Measurements from ENCODE around the gene RPS6KL1.

Gene RPS6KL1

DNA sequence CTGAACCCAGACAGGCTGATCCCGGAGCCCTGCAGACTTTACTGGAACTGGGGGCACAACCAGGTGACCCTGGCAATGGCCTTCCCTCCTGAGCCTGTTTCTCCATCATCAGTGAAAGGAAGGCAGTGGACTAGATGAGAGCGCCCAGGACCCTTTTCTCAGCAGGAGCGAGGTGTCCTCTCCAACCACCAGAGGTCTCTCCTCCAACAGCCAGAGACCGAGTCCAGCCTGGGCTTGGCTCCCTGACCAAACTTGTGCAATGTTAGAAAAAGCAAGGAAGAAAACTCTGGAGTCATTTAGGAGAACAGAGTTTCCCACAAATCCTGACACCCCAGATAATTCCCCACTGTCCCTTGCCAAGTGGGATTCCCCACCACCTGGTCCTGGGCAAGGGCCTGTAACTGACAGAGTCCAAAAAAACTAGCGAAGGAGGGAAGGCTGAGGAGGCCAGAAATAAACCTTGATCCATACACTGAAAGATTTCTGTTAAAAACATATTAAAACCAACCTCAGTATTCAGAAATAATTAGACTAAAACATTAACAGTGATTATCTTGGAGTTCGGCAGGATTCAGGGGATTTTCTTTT, 9.0 kb downstream of the RPS6KL1 start:
- peak overlapping the region; percentile 54 for H3K27ac ChIP-seq (ENCODE audit: low read depth, low read length)
- peaks cover 18 to 44% (median 36%) of the 10 kb centered on the region in 5 donors for H3K4me1 ChIP-seq (ENCODE audit: control insufficient read depth in 5 of 5, insufficient read depth in 5 of 5, low read length in 5 of 5)
- peaks cover 0 to under 1% (median 0%) of the 10 kb centered on the region in 5 donors for H3K36me3 ChIP-seq (ENCODE audit: control insufficient read depth in 5 of 5, insufficient read depth in 5 of 5, low read length in 5 of 5)
- no peaks in the 10 kb centered on the region for H3K27me3 ChIP-seq (ENCODE audit: control insufficient read depth in 5 of 5, insufficient read depth in 4 of 5, low read length in 5 of 5)
- H3K9ac ChIP-seq (ENCODE audit: low read length in 5 of 5): peak overlapping the region in 3 of 5 donors; percentile 30 to 43 (median 42)
- H3K4me3 ChIP-seq (ENCODE audit: low read depth in 1 of 5, low read length in 5 of 5): no peak overlapping the region
- no peaks in the 10 kb centered on the region for H3K9me3 ChIP-seq (ENCODE audit: control insufficient read depth in 5 of 5, low read length in 5 of 5)

DNA sequence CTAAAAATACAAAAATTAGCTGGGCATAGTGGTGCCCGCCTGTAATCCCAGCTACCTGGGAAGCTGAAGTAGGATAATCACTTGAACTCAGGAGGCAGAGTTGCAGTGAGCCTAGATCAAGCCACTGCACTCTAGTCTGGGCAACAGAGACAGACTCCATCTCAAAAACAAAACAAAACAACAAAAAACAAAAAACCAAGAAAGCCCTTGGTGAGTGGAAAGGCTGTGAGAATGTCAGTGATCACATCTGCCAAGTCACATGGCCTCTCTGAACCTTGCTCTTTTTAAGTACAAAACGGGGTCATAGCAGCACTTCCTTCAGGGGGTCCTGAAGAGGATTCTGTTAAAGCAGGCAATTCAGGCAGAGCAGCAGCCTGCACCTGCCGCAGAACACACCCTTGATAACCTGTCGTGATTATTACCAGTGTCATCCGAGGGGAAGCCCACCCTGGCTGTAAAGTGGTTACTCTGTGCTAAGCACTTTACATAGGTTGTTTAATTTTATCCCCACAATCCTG, 9.6 kb downstream of the RPS6KL1 start:
- Histone ChIP-seq H3K4me1 (ENCODE audit: control insufficient read depth in 5 of 5, insufficient read depth in 5 of 5, low read length in 5 of 5) (peaks cover 18 to 42% (median 34%) of the 10 kb centered on the region in 5 donors), H3K4me3 (ENCODE audit: low read depth in 1 of 5, low read length in 5 of 5) (no peak overlapping the region), H3K9me3 (ENCODE audit: control insufficient read depth in 5 of 5, low read length in 5 of 5) (no peaks in the 10 kb centered on the region), H3K36me3 (ENCODE audit: control insufficient read depth in 5 of 5, insufficient read depth in 5 of 5, low read length in 5 of 5) (no peaks in the 10 kb centered on the region), H3K27ac (ENCODE audit: low read depth, low read length) (no peak overlapping the region), H3K9ac (ENCODE audit: low read length in 5 of 5) (peak overlapping the region in 1 of 5 donors; percentile 27), H3K27me3 (ENCODE audit: control insufficient read depth in 5 of 5, insufficient read depth in 4 of 5, low read length in 5 of 5) (no peaks in the 10 kb centered on the region)

DNA sequence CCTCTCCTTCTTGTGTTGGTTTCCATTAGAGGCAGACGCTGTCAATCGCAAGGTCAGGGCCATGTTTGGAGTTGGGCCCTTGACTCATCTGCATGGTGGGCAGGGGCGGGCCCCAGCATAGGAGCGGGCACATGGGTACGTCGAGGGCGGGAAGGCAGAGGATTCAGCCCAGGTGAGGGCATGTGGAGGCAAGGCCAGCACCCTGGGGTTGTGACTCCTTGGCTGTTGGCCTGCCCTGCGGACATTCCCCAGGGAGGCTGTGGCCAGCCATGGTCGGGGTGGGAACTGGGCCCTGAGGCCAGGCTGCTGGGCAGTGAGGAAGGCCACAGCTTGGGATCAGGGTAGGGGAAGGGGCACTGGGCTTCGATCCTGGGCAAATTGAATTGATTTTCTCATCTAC, 10.3 kb downstream of the RPS6KL1 start:
- Histone ChIP-seq H3K9ac (ENCODE audit: low read length in 5 of 5) (no peak overlapping the region), H3K9me3 (ENCODE audit: control insufficient read depth in 5 of 5, low read length in 5 of 5) (no peaks in the 10 kb centered on the region), H3K36me3 (ENCODE audit: control insufficient read depth in 5 of 5, insufficient read depth in 5 of 5, low read length in 5 of 5) (no peaks in the 10 kb centered on the region), H3K4me3 (ENCODE audit: low read depth in 1 of 5, low read length in 5 of 5) (no peak overlapping the region), H3K27me3 (ENCODE audit: control insufficient read depth in 5 of 5, insufficient read depth in 4 of 5, low read length in 5 of 5) (no peaks in the 10 kb centered on the region), H3K4me1 (ENCODE audit: control insufficient read depth in 5 of 5, insufficient read depth in 5 of 5, low read length in 5 of 5) (peaks cover 13 to 41% (median 33%) of the 10 kb centered on the region in 5 donors), H3K27ac (ENCODE audit: low read depth, low read length) (no peak overlapping the region)

DNA sequence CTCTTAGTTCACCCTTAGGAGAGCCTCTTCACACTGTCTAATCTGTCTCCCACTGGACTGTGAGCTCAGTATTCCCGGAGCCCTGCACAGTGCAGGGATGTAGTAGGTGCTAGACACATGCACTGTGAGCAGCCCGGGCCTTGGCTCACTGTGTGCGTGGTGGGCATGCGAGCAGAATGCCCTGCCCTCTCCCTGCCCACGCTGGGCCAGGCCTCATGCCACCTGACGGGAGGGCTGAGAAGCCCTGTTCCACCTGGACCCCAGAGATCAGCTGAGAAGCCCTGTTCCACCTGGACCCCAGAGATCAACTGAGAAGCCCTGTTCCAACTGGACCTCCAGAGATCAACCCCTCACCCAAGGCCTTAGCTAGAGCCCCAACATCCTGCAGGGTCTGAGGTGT, 10.9 kb downstream of the RPS6KL1 start:
- Histone ChIP-seq H3K36me3 (ENCODE audit: control insufficient read depth in 5 of 5, insufficient read depth in 5 of 5, low read length in 5 of 5) (no peaks in the 10 kb centered on the region), H3K4me1 (ENCODE audit: control insufficient read depth in 5 of 5, insufficient read depth in 5 of 5, low read length in 5 of 5) (peaks cover 9 to 41% (median 33%) of the 10 kb centered on the region in 5 donors)

DNA sequence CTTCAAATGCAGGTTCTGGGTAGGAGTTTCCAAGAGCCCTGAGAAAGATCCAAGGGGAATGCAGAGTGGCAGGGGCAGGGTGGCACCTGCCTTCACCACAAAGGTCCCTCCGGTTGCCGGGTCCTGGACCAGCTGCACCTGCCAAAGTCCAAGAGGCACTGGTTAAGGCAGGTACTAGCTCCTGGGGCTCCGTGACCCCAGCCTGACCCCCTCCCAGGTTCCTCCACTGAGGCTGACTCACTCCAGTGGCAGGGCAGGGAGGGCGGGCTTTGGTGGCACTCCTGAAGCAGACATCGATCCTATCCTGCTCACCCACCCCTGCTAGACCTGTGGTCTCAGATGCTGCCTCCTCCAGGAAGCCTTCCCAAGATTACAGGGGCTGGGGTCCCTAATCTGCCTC, 11.4 kb downstream of the RPS6KL1 start:
- Histone ChIP-seq H3K4me3 (ENCODE audit: low read depth in 1 of 5, low read length in 5 of 5) (no peak overlapping the region), H3K27me3 (ENCODE audit: control insufficient read depth in 5 of 5, insufficient read depth in 4 of 5, low read length in 5 of 5) (no peaks in the 10 kb centered on the region), H3K9ac (ENCODE audit: low read length in 5 of 5) (no peak overlapping the region), H3K9me3 (ENCODE audit: control insufficient read depth in 5 of 5, low read length in 5 of 5) (no peaks in the 10 kb centered on the region), H3K27ac (ENCODE audit: low read depth, low read length) (no peak overlapping the region), H3K4me1 (ENCODE audit: control insufficient read depth in 5 of 5, insufficient read depth in 5 of 5, low read length in 5 of 5) (peaks cover 7 to 41% (median 33%) of the 10 kb centered on the region in 5 donors), H3K36me3 (ENCODE audit: control insufficient read depth in 5 of 5, insufficient read depth in 5 of 5, low read length in 5 of 5) (no peaks in the 10 kb centered on the region)

More for the DNA sequence above, 10.9 kb downstream of the RPS6KL1 start:
- H3K4me3 ChIP-seq (ENCODE audit: low read depth in 1 of 5, low read length in 5 of 5): no peak overlapping the region
- no peak overlapping the region for H3K9ac ChIP-seq (ENCODE audit: low read length in 5 of 5)
- no peaks in the 10 kb centered on the region for H3K27me3 ChIP-seq (ENCODE audit: control insufficient read depth in 5 of 5, insufficient read depth in 4 of 5, low read length in 5 of 5)
- H3K27ac ChIP-seq (ENCODE audit: low read depth, low read length): no peak overlapping the region
- H3K9me3 ChIP-seq (ENCODE audit: control insufficient read depth in 5 of 5, low read length in 5 of 5): no peaks in the 10 kb centered on the region

DNA sequence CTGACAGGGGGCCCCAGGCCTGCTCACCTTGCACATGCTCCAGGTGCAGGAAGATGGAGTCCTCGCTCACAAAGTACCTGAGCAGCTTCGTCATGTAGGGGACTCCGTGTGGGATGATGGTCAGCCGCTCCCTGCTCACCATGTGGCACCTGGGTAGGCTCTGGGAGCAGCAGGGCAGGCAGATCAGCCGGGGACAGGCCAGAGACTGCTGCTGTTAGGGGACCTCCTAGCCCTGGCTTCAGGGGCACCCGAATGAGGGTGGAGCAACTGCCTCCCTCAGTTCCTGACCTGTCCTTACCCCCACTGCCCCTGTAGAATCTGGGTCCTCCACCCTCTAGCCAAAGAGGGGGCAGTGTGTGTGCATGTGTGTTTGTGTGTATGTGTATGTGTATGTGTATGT, 11.8 kb downstream of the RPS6KL1 start:
- H3K4me1 ChIP-seq (ENCODE audit: control insufficient read depth in 5 of 5, insufficient read depth in 5 of 5, low read length in 5 of 5): peaks cover 6 to 39% (median 33%) of the 10 kb centered on the region in 5 donors

DNA sequence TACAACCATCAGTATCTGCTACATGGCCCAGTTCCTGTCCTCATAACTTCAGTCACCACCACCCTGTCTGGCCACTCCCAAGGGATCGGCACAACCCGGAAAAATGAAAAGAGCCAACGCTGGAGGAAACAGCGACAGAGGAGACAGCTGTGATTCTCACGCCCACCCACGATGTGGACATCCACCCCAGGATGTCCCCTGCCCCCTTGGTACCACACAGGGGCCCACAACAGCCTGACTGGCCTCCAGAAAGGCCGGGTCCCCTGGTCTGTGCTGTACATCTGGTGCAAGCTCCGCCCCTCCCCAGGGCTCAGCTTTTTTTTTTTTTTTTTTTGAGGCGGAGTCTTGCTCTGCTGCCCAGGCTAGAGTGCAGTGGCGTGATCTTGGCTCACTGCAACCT, 12.5 kb downstream of the RPS6KL1 start:
- H3K36me3 ChIP-seq (ENCODE audit: control insufficient read depth in 5 of 5, insufficient read depth in 5 of 5, low read length in 5 of 5): peaks cover 0 to 3% (median 0%) of the 10 kb centered on the region in 5 donors
- no peak overlapping the region for H3K4me3 ChIP-seq (ENCODE audit: low read depth in 1 of 5, low read length in 5 of 5)
- H3K27ac ChIP-seq (ENCODE audit: low read depth, low read length): no peak overlapping the region
- peaks cover 6 to 38% (median 32%) of the 10 kb centered on the region in 5 donors for H3K4me1 ChIP-seq (ENCODE audit: control insufficient read depth in 5 of 5, insufficient read depth in 5 of 5, low read length in 5 of 5)
- H3K9ac ChIP-seq (ENCODE audit: low read length in 5 of 5): no peak overlapping the region
- no peaks in the 10 kb centered on the region for H3K27me3 ChIP-seq (ENCODE audit: control insufficient read depth in 5 of 5, insufficient read depth in 4 of 5, low read length in 5 of 5)
- H3K9me3 ChIP-seq (ENCODE audit: control insufficient read depth in 5 of 5, low read length in 5 of 5): no peaks in the 10 kb centered on the region

More for the DNA sequence above, 11.8 kb downstream of the RPS6KL1 start:
- Histone ChIP-seq H3K4me3 (ENCODE audit: low read depth in 1 of 5, low read length in 5 of 5) (no peak overlapping the region), H3K27me3 (ENCODE audit: control insufficient read depth in 5 of 5, insufficient read depth in 4 of 5, low read length in 5 of 5) (no peaks in the 10 kb centered on the region), H3K9ac (ENCODE audit: low read length in 5 of 5) (no peak overlapping the region), H3K9me3 (ENCODE audit: control insufficient read depth in 5 of 5, low read length in 5 of 5) (no peaks in the 10 kb centered on the region), H3K36me3 (ENCODE audit: control insufficient read depth in 5 of 5, insufficient read depth in 5 of 5, low read length in 5 of 5) (peaks cover 0 to 3% (median 0%) of the 10 kb centered on the region in 5 donors), H3K27ac (ENCODE audit: low read depth, low read length) (no peak overlapping the region)

DNA sequence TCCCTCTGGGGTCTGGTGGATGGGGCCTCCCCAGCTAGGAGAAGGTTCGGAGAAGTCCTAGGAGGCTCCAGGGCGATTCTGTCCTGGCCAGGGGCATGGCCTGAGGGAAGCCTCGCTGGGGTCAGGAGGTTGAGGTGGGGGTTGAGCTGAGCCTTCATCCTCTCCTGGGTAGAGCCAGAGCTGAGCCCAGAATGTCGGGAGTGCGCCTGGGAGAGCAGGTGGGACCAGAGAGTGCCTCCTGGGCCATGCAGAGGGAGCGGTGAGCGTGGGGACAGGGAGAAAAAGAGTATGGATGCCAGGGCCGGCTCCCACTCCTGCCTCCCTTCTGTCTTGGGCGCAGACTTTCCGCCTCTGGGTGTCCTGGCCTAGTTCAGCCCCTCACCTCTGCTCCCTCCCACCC, 13.1 kb downstream of the RPS6KL1 start:
- Histone ChIP-seq H3K27me3 (ENCODE audit: control insufficient read depth in 5 of 5, insufficient read depth in 4 of 5, low read length in 5 of 5) (no peaks in the 10 kb centered on the region), H3K9ac (ENCODE audit: low read length in 5 of 5) (no peak overlapping the region), H3K4me3 (ENCODE audit: low read depth in 1 of 5, low read length in 5 of 5) (no peak overlapping the region), H3K4me1 (ENCODE audit: control insufficient read depth in 5 of 5, insufficient read depth in 5 of 5, low read length in 5 of 5) (peaks cover 6 to 40% (median 36%) of the 10 kb centered on the region in 5 donors), H3K36me3 (ENCODE audit: control insufficient read depth in 5 of 5, insufficient read depth in 5 of 5, low read length in 5 of 5) (peaks cover 0 to 3% (median under 1%) of the 10 kb centered on the region in 5 donors), H3K9me3 (ENCODE audit: control insufficient read depth in 5 of 5, low read length in 5 of 5) (no peaks in the 10 kb centered on the region), H3K27ac (ENCODE audit: low read depth, low read length) (no peak overlapping the region)

DNA sequence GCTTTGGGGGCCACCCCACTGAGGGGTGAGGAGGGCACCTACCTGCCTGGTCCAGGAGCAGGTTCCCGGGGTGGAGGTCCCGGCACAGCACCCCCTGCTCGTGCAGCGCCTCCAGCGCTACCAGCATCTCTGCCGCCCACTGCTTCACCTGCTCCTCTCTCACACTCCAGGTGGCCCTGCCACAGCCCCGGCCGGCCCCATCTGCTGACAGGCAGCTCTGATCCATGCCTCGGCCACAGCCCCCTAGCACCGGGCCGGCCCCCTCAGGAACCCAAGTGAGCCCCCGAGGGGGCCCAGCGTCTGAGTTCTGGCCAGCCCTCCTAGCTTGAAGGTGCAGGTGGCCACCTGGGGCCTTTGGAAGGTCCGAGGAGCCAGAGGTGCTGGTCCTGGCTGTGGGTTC, 13.6 kb downstream of the RPS6KL1 start:
- H3K4me1 ChIP-seq (ENCODE audit: control insufficient read depth in 5 of 5, insufficient read depth in 5 of 5, low read length in 5 of 5): peaks cover 6 to 39% (median 36%) of the 10 kb centered on the region in 5 donors
- no peak overlapping the region for H3K9ac ChIP-seq (ENCODE audit: low read length in 5 of 5)
- H3K36me3 ChIP-seq (ENCODE audit: control insufficient read depth in 5 of 5, insufficient read depth in 5 of 5, low read length in 5 of 5): peaks cover under 1 to 5% (median 2%) of the 10 kb centered on the region in 5 donors
- H3K9me3 ChIP-seq (ENCODE audit: control insufficient read depth in 5 of 5, low read length in 5 of 5): no peaks in the 10 kb centered on the region
- no peak overlapping the region for H3K27ac ChIP-seq (ENCODE audit: low read depth, low read length)
- H3K4me3 ChIP-seq (ENCODE audit: low read depth in 1 of 5, low read length in 5 of 5): no peak overlapping the region
- H3K27me3 ChIP-seq (ENCODE audit: control insufficient read depth in 5 of 5, insufficient read depth in 4 of 5, low read length in 5 of 5): no peaks in the 10 kb centered on the region

DNA sequence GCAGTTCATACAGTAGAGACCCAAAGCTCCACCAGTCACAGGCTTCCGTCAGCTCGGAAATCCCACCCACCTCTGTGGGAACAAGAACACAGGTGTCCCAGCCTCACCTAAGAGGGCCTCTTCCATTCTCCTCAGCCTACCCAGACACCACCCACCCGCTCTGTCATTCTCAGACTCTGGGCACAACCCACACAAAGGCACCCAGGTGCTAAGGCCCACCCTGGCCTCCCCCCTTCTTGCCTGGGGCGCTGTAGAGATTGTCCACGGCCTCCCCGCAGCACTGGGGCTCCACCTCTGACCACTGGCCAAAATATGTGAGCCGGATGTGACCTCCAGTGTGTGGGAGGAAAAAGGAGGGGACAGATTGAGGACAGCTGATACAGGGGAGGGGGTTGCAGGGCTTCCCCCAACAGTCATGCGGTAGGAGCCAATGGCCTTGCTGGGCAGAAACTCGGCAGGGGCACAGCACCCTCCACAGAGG, 14.2 kb downstream of the RPS6KL1 start:
- Histone ChIP-seq H3K27ac (ENCODE audit: low read depth, low read length) (no peak overlapping the region), H3K9me3 (ENCODE audit: control insufficient read depth in 5 of 5, low read length in 5 of 5) (no peaks in the 10 kb centered on the region), H3K4me3 (ENCODE audit: low read depth in 1 of 5, low read length in 5 of 5) (no peak overlapping the region), H3K36me3 (ENCODE audit: control insufficient read depth in 5 of 5, insufficient read depth in 5 of 5, low read length in 5 of 5) (peaks cover 2 to 11% (median 6%) of the 10 kb centered on the region in 5 donors), H3K27me3 (ENCODE audit: control insufficient read depth in 5 of 5, insufficient read depth in 4 of 5, low read length in 5 of 5) (no peaks in the 10 kb centered on the region), H3K9ac (ENCODE audit: low read length in 5 of 5) (no peak overlapping the region), H3K4me1 (ENCODE audit: control insufficient read depth in 5 of 5, insufficient read depth in 5 of 5, low read length in 5 of 5) (peaks cover 3 to 33% (median 32%) of the 10 kb centered on the region in 5 donors)
